Measurements from ENCODE around the gene USP28. TPM values are rescaled to one million over a fixed set of nuclear protein-coding genes. Genes with fewer than 3 reads are reported as not detected.
A peak's percentile ranks its signal among the peaks of the same experiment; 100 is the strongest.
"Not testable (repeated sequence)": the region's sequence is repeated elsewhere in the genome, so short reads cannot be mapped to it uniquely, and the experiment has no call there.

USP28 gene
- total RNA-seq, 2 experiments from 2014 or later: 7.9 to 9.4 TPM

- Mint-ChIP-seq H3K27me3 (no peaks in the 10 kb centered on the region), H3K36me3 (ENCODE audit: low read depth) (no peaks in the 10 kb centered on the region), H3K4me1 (ENCODE audit: low read depth) (no peaks in the 10 kb centered on the region), H3K4me3 (no peak overlapping the region), H3K9me3 (no peaks in the 10 kb centered on the region), H3K27ac (no peak overlapping the region)
- H3K36me3 ChIP-seq (ENCODE audit: insufficient read depth, low read length): no peaks in the 10 kb centered on the region
- H3K9me3 ChIP-seq (ENCODE audit: control insufficient read depth in 1 of 2, insufficient read depth in 1 of 2, low read length in 2 of 2): peaks cover 0 to 8% of the 10 kb centered on the region in 2 experiments
- CTCF ChIA-PET: interaction anchor here (1.1 to 2.1 kb wide), 3 partner anchors 12 to 17 kb away, joined by 3 to 6 read pairs (median 3); no protein-coding TSS in a partner anchor
- intact Hi-C loops (cut with DNase I, micrococcal nuclease): no loop called here
- H3K4me3 ChIP-seq (ENCODE audit: low read length): no peak overlapping the region
- TF ChIP-seq CTCF (IDR thresholded peaks at IDR 0.05): no peak
- H3K27me3 ChIP-seq (ENCODE audit: control insufficient read depth in 1 of 2, insufficient read depth in 2 of 2, low read length in 2 of 2): no peaks in the 10 kb centered on the region
- POLR2A ChIA-PET: no interaction called here
- DNase-seq: no peak
- no peak for ATAC-seq (ENCODE audit: poor library complexity)
- H3K4me1 ChIP-seq (ENCODE audit: insufficient read depth, low read length): no peaks in the 10 kb centered on the region
- H3K27ac ChIP-seq (ENCODE audit: low read depth in 1 of 2, low read length in 2 of 2): no peak overlapping the region
Observed at GRCh38 chr11:113884361-113884836, 9.0 kb upstream of the USP28 start.

GRCh38 chr11:113881856-113882255 lies 6.5 kb upstream of the USP28 start:
- Histone ChIP-seq H3K27ac (ENCODE audit: low read depth in 1 of 2, low read length in 2 of 2) (no peak overlapping the region), H3K27me3 (ENCODE audit: control insufficient read depth in 1 of 2, insufficient read depth in 2 of 2, low read length in 2 of 2) (no peaks in the 10 kb centered on the region), H3K9me3 (ENCODE audit: control insufficient read depth in 1 of 2, insufficient read depth in 1 of 2, low read length in 2 of 2) (peaks cover 0 to 10% of the 10 kb centered on the region in 2 experiments), H3K4me3 (ENCODE audit: low read length) (no peak overlapping the region), H3K36me3 (ENCODE audit: insufficient read depth, low read length) (no peaks in the 10 kb centered on the region), H3K4me1 (ENCODE audit: insufficient read depth, low read length) (peaks cover 2% of the 10 kb centered on the region)
- no peak overlapping the region for H3K4me3 Mint-ChIP-seq
- CTCF ChIA-PET: no interaction called here
- H3K4me1 Mint-ChIP-seq (ENCODE audit: low read depth): peaks cover 10% of the 10 kb centered on the region
- no peak for DNase-seq
- no peak for ATAC-seq (ENCODE audit: poor library complexity)
- POLR2A ChIA-PET: no interaction called here
- H3K27me3 Mint-ChIP-seq: no peaks in the 10 kb centered on the region
- peaks cover 2% of the 10 kb centered on the region for H3K9me3 Mint-ChIP-seq
- H3K36me3 Mint-ChIP-seq (ENCODE audit: low read depth): no peaks in the 10 kb centered on the region
- H3K27ac Mint-ChIP-seq: no peak overlapping the region
- intact Hi-C loops (cut with DNase I, micrococcal nuclease): loop anchor here in 1 of 2 experiments (2.0 kb wide), 1 partner anchor 559 kb away; no protein-coding TSS in a partner anchor
- TF ChIP-seq CTCF (IDR thresholded peaks at IDR 0.05): no peak

GRCh38 chr11:113880971-113881370 lies 5.6 kb upstream of the USP28 start:
- peaks cover under 1% of the 10 kb centered on the region for H3K36me3 Mint-ChIP-seq (ENCODE audit: low read depth)
- Histone ChIP-seq H3K4me1 (ENCODE audit: insufficient read depth, low read length) (peaks cover 4% of the 10 kb centered on the region), H3K27ac (ENCODE audit: low read depth in 1 of 2, low read length in 2 of 2) (no peak overlapping the region), H3K4me3 (ENCODE audit: low read length) (no peak overlapping the region), H3K36me3 (ENCODE audit: insufficient read depth, low read length) (no peaks in the 10 kb centered on the region), H3K27me3 (ENCODE audit: control insufficient read depth in 1 of 2, insufficient read depth in 2 of 2, low read length in 2 of 2) (no peaks in the 10 kb centered on the region), H3K9me3 (ENCODE audit: control insufficient read depth in 1 of 2, insufficient read depth in 1 of 2, low read length in 2 of 2) (peaks cover 0 to 10% of the 10 kb centered on the region in 2 experiments)
- peaks cover 2% of the 10 kb centered on the region for H3K9me3 Mint-ChIP-seq
- H3K27ac Mint-ChIP-seq: no peak overlapping the region
- intact Hi-C loops (cut with DNase I, micrococcal nuclease): no loop called here
- no peak for DNase-seq
- ChIA-PET CTCF (no interaction called here), POLR2A (no interaction called here)
- no peaks in the 10 kb centered on the region for H3K27me3 Mint-ChIP-seq
- no peak for TF ChIP-seq CTCF (IDR thresholded peaks at IDR 0.05)
- no peak for ATAC-seq (ENCODE audit: poor library complexity)
- H3K4me3 Mint-ChIP-seq: no peak overlapping the region
- H3K4me1 Mint-ChIP-seq (ENCODE audit: low read depth): peaks cover 17% of the 10 kb centered on the region

GRCh38 chr11:113879446-113879845 lies 4.1 kb upstream of the USP28 start:
- H3K9me3 ChIP-seq (ENCODE audit: control insufficient read depth in 1 of 2, insufficient read depth in 1 of 2, low read length in 2 of 2): peaks cover 0 to 10% of the 10 kb centered on the region in 2 experiments
- H3K27me3 ChIP-seq (ENCODE audit: control insufficient read depth in 1 of 2, insufficient read depth in 2 of 2, low read length in 2 of 2); ATAC-seq (ENCODE audit: poor library complexity); H3K36me3 Mint-ChIP-seq (ENCODE audit: low read depth); H3K27me3 Mint-ChIP-seq; H3K4me3 ChIP-seq (ENCODE audit: low read length); H3K4me1 ChIP-seq (ENCODE audit: insufficient read depth, low read length); H3K36me3 ChIP-seq (ENCODE audit: insufficient read depth, low read length); DNase-seq; POLR2A ChIA-PET; H3K27ac ChIP-seq (ENCODE audit: low read depth in 1 of 2, low read length in 2 of 2); H3K9me3 Mint-ChIP-seq; H3K27ac Mint-ChIP-seq: not testable (repeated sequence)
- intact Hi-C loops (cut with DNase I, micrococcal nuclease): loop anchor here in 1 of 2 experiments (5.0 to 10.0 kb wide), 3 partner anchors 285 to 1587 kb away; no protein-coding TSS in a partner anchor
- CTCF ChIA-PET: interaction anchor here (1.4 kb wide), 1 partner anchor 382 kb away, joined by 3 read pairs; no protein-coding TSS in a partner anchor
- peak overlapping the region; percentile 38 for H3K4me3 Mint-ChIP-seq
- H3K4me1 Mint-ChIP-seq (ENCODE audit: low read depth): peaks cover 26% of the 10 kb centered on the region

Measured in CD4-positive, alpha-beta T cell (primary cell).